Activated CD4-positive, alpha-beta T cell treated with anti-CD3 and anti-CD28 coated beads, Interleukin-2, amount 10 ng/mL, durations not matched to agents 7 days and 5 days (primary cell): ENCODE measurements around the gene GYS2. TPM values are rescaled to one million over a fixed set of nuclear protein-coding genes. Genes with fewer than 3 reads are reported as not detected.
"Not testable (repeated sequence)": the region's sequence is repeated elsewhere in the genome, so short reads cannot be mapped to it uniquely, and the experiment has no call there.

Experiments used
- CTCF ChIA-PET: fragments of 350-600 bp; sonication (Branson Sonifier 250); formaldehyde crosslinking; loops from one replicate; lab custom pipeline; 2021; ENCODE audit warnings: antibody characterized with exemption; lab: Charles Lee
- POLR2A ChIA-PET: fragments of 350-600 bp; sonication (Branson Sonifier 250); formaldehyde crosslinking; loops from one replicate; lab custom pipeline; 2021; ENCODE audit warnings: antibody characterized with exemption; lab: Charles Lee
- DNase-seq: peaks from one replicate; pipeline ENCODE4 v3.0.0-alpha.2; 2020
- H3K27ac Mint-ChIP-seq: one replicate; pipeline ENCODE4 v1.8.0; 2021; ENCODE audit warnings: mild to moderate bottlenecking, moderate library complexity, mixed read lengths
- H3K27me3 Mint-ChIP-seq: one replicate; pipeline ENCODE4 v1.8.0; 2021; ENCODE audit warnings: mixed read lengths
- H3K36me3 Mint-ChIP-seq: one replicate; pipeline ENCODE4 v1.8.0; 2021; ENCODE audit warnings: low read depth, mixed read lengths
- H3K4me1 Mint-ChIP-seq: one replicate; pipeline ENCODE4 v1.8.0; 2021; ENCODE audit warnings: mixed read lengths
- H3K4me3 Mint-ChIP-seq: one replicate; pipeline ENCODE4 v1.8.0; 2021; ENCODE audit warnings: mild to moderate bottlenecking, moderate library complexity, mixed read lengths
- H3K9me3 Mint-ChIP-seq: one replicate; pipeline ENCODE4 v1.8.0; 2021; ENCODE audit warnings: mixed read lengths
- total RNA-seq, 2 experiments: library from RNA; stranded (reverse); gene quantifications; one replicate each; pipeline ENCODE4 v1.2.3, GENCODE V29; 2021

Gene GYS2
- total RNA-seq = not detected

GRCh38 chr12:21604245-21605101, at the start of gene GYS2:
TSS of gene GYS2 (minus strand) at chr12:21604847. CDS start at chr12:21604592, 255 bp downstream.
- POLR2A ChIA-PET = no interaction called here
- H3K4me1 Mint-ChIP-seq = no peaks in the 10 kb centered on the region
- no peak for DNase-seq
- peaks cover 10% of the 10 kb centered on the region for H3K27me3 Mint-ChIP-seq
- H3K4me3 Mint-ChIP-seq = no peak within 1 kb of the TSS
- no peaks in the 10 kb centered on the region for H3K9me3 Mint-ChIP-seq
- no peak within 1 kb of the TSS for H3K27ac Mint-ChIP-seq
- CTCF ChIA-PET = interaction anchor here (0.6 to 0.9 kb wide), 2 partner anchors 11 to 59 kb away, joined by 3 read pairs; no protein-coding TSS in a partner anchor
- no peaks in the 10 kb centered on the region for H3K36me3 Mint-ChIP-seq

DNA sequence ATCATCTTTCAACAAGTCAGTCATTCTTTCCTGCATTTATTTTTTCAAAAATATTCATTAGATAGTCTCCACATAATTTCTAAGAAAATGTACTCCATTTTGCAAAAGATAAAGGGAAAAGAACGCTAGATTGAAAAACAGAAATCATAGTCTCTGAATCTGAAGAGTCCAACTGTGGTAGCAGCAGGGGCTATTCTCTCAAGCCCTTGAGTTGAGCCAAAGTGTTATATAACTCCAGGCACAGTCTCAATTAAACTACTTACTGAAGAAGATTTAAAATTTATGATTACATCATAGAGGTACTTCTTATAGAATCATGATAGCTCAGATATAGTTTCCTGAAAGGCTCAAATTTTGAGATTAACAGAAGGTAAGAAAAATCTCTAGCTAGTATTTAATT, 47.2 kb upstream of the GYS2 start:
- Mint-ChIP-seq H3K27me3 (no peaks in the 10 kb centered on the region), H3K4me3 (no peak overlapping the region), H3K27ac (no peak overlapping the region), H3K36me3 (peaks cover 90% of the 10 kb centered on the region), H3K9me3 (no peaks in the 10 kb centered on the region), H3K4me1 (peaks cover 79% of the 10 kb centered on the region)
- ChIA-PET POLR2A (no interaction called here), CTCF (interaction anchor here (1.0 to 1.5 kb wide), 4 partner anchors 14 to 203 kb away, joined by 3 to 4 read pairs (median 3); no protein-coding TSS in a partner anchor)
- no peak for DNase-seq

DNA sequence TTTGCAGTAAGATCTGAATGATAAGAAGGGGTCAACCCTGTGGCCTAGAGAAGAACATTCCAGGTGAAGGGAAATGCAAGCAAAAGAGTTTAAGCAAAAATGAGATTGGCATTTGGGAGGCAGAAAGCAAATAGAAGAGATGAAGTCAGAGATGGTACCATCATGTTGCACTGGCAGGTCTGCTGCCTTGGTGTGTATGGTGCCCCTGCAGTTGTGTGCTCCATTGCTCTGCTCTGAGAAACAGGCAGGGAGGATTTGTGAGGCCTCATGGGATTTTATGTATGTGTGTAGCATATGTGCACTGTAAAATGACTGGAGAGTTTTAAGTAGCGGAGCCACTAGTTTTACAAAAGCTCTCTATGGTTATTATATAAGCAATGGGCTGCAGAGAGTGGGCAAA, 46.4 kb upstream of the GYS2 start:
- CTCF ChIA-PET = interaction anchor here (1.1 to 1.5 kb wide), 2 partner anchors 12 to 23 kb away, joined by 3 read pairs; no protein-coding TSS in a partner anchor
- H3K27ac Mint-ChIP-seq = peak overlapping the region; percentile 28
- POLR2A ChIA-PET = no interaction called here
- no peak for DNase-seq
- no peaks in the 10 kb centered on the region for H3K27me3 Mint-ChIP-seq
- H3K36me3 Mint-ChIP-seq = peaks cover 86% of the 10 kb centered on the region
- H3K9me3 Mint-ChIP-seq = no peaks in the 10 kb centered on the region
- no peak overlapping the region for H3K4me3 Mint-ChIP-seq
- peaks cover 83% of the 10 kb centered on the region for H3K4me1 Mint-ChIP-seq

- ChIA-PET CTCF (interaction anchor here (0.8 to 3.4 kb wide), 3 partner anchors 9 to 107 kb away, joined by 3 to 13 read pairs (median 3); partner anchors contain the start of gene LDHB), POLR2A (interaction anchor here (2.4 kb wide), 1 partner anchor 8 kb away, joined by 9 read pairs; the partner anchor contains the start of gene LDHB)
- no peak for DNase-seq
- peaks cover 85% of the 10 kb centered on the region for H3K36me3 Mint-ChIP-seq
- no peaks in the 10 kb centered on the region for H3K9me3 Mint-ChIP-seq
- no peaks in the 10 kb centered on the region for H3K27me3 Mint-ChIP-seq
- no peak overlapping the region for H3K4me3 Mint-ChIP-seq
- peaks cover 80% of the 10 kb centered on the region for H3K4me1 Mint-ChIP-seq
- no peak overlapping the region for H3K27ac Mint-ChIP-seq
Measured at GRCh38 chr12:21649034-21649433, 44.4 kb upstream of the GYS2 start.

GRCh38 chr12:21648378-21648777, 43.7 kb upstream of the GYS2 start:
- Mint-ChIP-seq H3K9me3 (no peaks in the 10 kb centered on the region), H3K36me3 (peaks cover 86% of the 10 kb centered on the region), H3K27me3 (no peaks in the 10 kb centered on the region), H3K4me1 (peaks cover 81% of the 10 kb centered on the region), H3K27ac (no peak overlapping the region), H3K4me3 (no peak overlapping the region)
- no peak for DNase-seq
- ChIA-PET POLR2A (interaction anchor here (2.4 kb wide), 1 partner anchor 9 kb away, joined by 9 read pairs; the partner anchor contains the start of gene LDHB), CTCF (interaction anchor here (0.8 to 3.4 kb wide), 4 partner anchors 10 to 106 kb away, joined by 3 to 13 read pairs (median 4); partner anchors contain the start of gene LDHB)

DNA sequence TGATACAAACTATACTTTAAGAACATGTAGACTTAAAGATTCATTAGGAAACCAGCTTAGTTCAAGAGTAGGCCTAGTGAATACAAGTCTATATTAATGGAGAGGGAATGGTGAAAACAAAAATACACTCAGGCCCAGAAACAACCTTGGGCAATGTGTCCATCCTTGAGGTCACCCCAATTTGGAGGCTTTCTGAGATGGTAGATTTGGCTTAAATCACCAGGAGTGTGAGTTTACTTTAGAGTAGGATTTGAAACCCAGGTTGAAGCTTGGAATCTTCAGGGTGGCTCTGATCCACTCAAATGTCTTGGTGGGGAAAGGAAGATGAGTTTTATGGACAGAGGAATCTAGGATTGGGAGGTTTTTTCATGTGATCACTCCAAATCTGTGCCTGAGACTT, 42.5 kb upstream of the GYS2 start:
- peaks cover 80% of the 10 kb centered on the region for H3K4me1 Mint-ChIP-seq
- H3K27ac Mint-ChIP-seq = peak overlapping the region; percentile 11
- no peak overlapping the region for H3K4me3 Mint-ChIP-seq
- no peaks in the 10 kb centered on the region for H3K27me3 Mint-ChIP-seq
- peaks cover 86% of the 10 kb centered on the region for H3K36me3 Mint-ChIP-seq
- CTCF ChIA-PET = interaction anchor here (0.6 to 3.4 kb wide), 3 partner anchors 11 to 198 kb away, joined by 4 to 13 read pairs (median 5); partner anchors contain the start of gene LDHB
- H3K9me3 Mint-ChIP-seq = no peaks in the 10 kb centered on the region
- DNase-seq = no peak
- POLR2A ChIA-PET = interaction anchor here (0.7 kb wide), 2 partner anchors 146 to 168 kb away, joined by 3 read pairs; partner anchors contain the start of genes GOLT1B and RECQL

GRCh38 chr12:21645041-21645500, 40.4 kb upstream of the GYS2 start:
- Mint-ChIP-seq H3K36me3 (peaks cover 83% of the 10 kb centered on the region), H3K27ac (peak overlapping the region; percentile 51), H3K4me1 (peaks cover 75% of the 10 kb centered on the region)
- H3K4me3 Mint-ChIP-seq, H3K9me3 Mint-ChIP-seq, H3K27me3 Mint-ChIP-seq, DNase-seq, POLR2A ChIA-PET: not testable (repeated sequence)
- CTCF ChIA-PET = interaction anchor here (1.0 kb wide), 1 partner anchor 156 kb away, joined by 3 read pairs; no protein-coding TSS in a partner anchor

DNA sequence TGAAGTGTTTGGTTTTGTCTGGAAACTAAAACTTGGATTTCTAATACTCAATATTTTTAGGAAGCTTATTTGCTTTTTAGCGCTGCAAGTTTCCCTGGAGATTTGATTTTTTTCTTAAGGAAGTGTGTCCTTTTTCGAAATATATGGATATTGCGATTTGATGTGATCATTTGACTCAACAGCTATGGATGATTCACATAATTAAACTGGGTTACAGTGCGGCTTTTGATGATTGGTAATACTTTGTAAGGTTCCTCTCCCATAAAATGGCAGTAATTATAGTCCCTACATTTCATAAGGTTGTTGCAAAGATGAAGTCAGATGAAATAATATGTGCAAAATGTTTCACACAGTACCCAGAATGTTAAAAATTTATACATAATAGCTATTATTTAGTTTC, 39.9 kb upstream of the GYS2 start:
- Mint-ChIP-seq H3K9me3 (no peaks in the 10 kb centered on the region), H3K27me3 (no peaks in the 10 kb centered on the region), H3K27ac (no peak overlapping the region), H3K36me3 (peaks cover 82% of the 10 kb centered on the region), H3K4me1 (peaks cover 74% of the 10 kb centered on the region), H3K4me3 (no peak overlapping the region)
- no peak for DNase-seq
- ChIA-PET CTCF (interaction anchor here (1.0 kb wide), 1 partner anchor 155 kb away, joined by 3 read pairs; no protein-coding TSS in a partner anchor), POLR2A (interaction anchor here (1.3 kb wide), 1 partner anchor 13 kb away, joined by 6 read pairs; the partner anchor contains the start of gene LDHB)

DNA sequence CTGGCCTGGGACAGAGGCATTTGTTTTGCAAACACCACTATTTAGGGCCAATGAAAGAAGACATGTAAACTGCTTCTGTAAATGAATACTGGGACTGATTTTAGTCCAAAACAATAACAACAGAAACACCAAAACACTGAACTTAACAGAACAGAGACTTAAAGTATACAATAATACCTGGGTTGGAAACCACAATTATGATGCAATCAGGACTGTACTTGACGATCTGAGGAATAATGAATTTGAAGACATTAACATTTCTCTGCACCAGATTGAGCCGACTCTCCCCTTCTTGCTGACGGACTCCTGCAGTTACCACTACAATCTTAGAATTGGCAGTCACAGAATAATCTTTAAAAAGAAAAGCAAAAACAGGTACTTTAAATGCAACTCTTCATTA, 39.1 kb upstream of the GYS2 start:
- Mint-ChIP-seq H3K4me3 (no peak overlapping the region), H3K9me3 (no peaks in the 10 kb centered on the region), H3K27ac (peak overlapping the region; percentile 64), H3K27me3 (no peaks in the 10 kb centered on the region), H3K4me1 (peaks cover 72% of the 10 kb centered on the region), H3K36me3 (peaks cover 85% of the 10 kb centered on the region)
- POLR2A ChIA-PET = interaction anchor here (1.3 kb wide), 1 partner anchor 14 kb away, joined by 6 read pairs; the partner anchor contains the start of gene LDHB
- no peak for DNase-seq
- CTCF ChIA-PET = interaction anchor here (0.6 kb wide), 1 partner anchor 36 kb away, joined by 3 read pairs; no protein-coding TSS in a partner anchor

DNA sequence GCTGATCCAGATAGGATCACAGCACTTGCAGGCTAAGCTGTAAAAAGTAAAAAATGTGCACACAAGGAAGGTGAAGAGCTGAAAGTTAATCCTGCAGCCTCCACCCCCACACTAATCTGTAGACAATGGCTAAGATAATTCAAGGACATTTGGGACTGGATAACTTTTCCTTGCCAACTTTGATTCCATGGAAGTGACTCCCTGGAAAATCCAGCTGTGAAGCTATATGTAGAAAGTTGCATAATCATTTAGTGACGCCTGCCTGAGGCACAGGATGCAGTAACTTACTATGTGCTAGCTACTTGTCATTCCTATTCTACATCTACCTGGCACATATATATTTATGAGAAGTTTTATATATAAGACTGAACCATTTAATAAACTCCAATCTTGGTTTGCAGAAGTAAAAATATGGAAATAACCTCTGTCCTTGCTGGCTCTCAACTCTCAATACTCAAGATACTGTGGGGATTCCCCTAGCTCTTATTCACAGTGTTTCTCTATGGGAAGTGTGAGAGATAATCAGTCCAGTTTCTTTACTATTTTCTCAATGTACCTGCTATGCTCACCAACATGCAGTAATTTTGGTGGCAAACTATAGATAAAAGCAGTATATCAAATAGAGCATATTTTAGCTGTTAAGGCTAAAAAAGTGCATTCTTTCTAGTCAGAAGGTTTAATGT, 38.2 kb upstream of the GYS2 start:
- no peak overlapping the region for H3K4me3 Mint-ChIP-seq
- POLR2A ChIA-PET = interaction anchor here (1.0 kb wide), 1 partner anchor 15 kb away, joined by 4 read pairs; the partner anchor contains the start of gene LDHB

DNA sequence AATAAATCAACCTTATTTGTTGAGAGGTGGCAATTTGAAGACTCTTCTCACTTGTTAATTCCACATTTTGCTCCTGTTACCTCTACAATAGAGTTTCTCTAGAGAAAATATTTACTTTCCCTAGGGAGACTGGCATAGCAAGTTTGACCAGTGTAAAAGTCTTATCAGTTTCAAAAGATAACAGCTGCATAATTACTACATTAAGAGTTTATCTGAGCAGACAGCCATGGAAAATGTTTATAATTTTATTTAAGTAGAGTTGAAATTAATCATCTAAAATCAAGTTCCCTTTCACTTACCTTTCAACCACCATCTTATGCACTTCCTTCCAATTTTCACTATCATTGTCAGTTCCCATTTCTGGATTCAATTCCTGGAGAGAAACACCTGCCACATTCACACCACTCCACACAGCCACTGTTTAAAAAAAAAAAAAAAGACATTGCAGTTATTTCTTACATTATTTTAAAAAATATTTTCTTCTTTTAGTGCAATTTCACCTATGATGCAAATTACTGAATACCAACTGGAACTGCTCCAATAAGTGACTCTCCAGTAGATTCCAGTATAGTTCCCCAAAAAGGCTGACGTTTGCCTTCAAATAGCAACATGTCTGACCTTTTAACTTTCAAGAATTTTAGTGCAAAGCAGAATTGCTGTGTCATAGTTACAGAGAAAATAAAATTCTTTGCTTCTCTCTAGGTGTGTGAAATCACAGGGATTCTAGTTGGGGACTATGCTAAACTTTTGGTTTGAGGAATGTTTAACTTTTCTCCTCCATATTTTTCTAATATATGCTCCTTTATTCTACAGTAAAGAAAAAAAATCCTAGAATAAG, 33.6 kb upstream of the GYS2 start:
- Mint-ChIP-seq H3K4me1 (peaks cover 40% of the 10 kb centered on the region), H3K9me3 (no peaks in the 10 kb centered on the region), H3K27me3 (no peaks in the 10 kb centered on the region), H3K36me3 (peaks cover 84% of the 10 kb centered on the region), H3K4me3 (no peak overlapping the region), H3K27ac (no peak overlapping the region)
- ChIA-PET POLR2A (no interaction called here), CTCF (no interaction called here)
- no peak for DNase-seq

More for the DNA sequence above, 38.2 kb upstream of the GYS2 start:
- Mint-ChIP-seq H3K4me1 (peaks cover 68% of the 10 kb centered on the region), H3K36me3 (peaks cover 84% of the 10 kb centered on the region), H3K27ac (no peak overlapping the region), H3K27me3 (no peaks in the 10 kb centered on the region), H3K9me3 (no peaks in the 10 kb centered on the region)
- CTCF ChIA-PET = no interaction called here
- no peak for DNase-seq
